GM10266 (cell line): ENCODE measurements around the gene PCDHGA7.
"Not testable (repeated sequence)": the region's sequence is repeated elsewhere in the genome, so short reads cannot be mapped to it uniquely, and the experiment has no call there.

Source experiments
- DNase-seq: peaks from one replicate; pipeline ENCODE4 v3.0.0; 2012; ENCODE audit errors: extremely low spot score
- CTCF ChIP-seq: IDR thresholded peaks from 2 replicates; pipeline ENCODE4 v1.5.1; 2012; ENCODE audit warnings: mild to moderate bottlenecking, low read depth; ENCODE audit not compliant: control insufficient read depth, insufficient read depth; ENCODE audit errors: missing control alignments

PCDHGA7 gene

GRCh38 chr5:141373673-141374317 lies 8.7 kb upstream of the PCDHGA7 start, which contains the start of gene PCDHGA6:
PCDHGA6 (plus strand) TSS chr5:141373891; CDS start chr5:141374084, 193 bp downstream.
- no peak for DNase-seq
- peak; percentile 32 for TF ChIP-seq CTCF

- DNase-seq, result no peak
- TF ChIP-seq CTCF, result no peak
Measured at GRCh38 chr5:141374627-141375026, 7.9 kb upstream of the PCDHGA7 start.

DNA sequence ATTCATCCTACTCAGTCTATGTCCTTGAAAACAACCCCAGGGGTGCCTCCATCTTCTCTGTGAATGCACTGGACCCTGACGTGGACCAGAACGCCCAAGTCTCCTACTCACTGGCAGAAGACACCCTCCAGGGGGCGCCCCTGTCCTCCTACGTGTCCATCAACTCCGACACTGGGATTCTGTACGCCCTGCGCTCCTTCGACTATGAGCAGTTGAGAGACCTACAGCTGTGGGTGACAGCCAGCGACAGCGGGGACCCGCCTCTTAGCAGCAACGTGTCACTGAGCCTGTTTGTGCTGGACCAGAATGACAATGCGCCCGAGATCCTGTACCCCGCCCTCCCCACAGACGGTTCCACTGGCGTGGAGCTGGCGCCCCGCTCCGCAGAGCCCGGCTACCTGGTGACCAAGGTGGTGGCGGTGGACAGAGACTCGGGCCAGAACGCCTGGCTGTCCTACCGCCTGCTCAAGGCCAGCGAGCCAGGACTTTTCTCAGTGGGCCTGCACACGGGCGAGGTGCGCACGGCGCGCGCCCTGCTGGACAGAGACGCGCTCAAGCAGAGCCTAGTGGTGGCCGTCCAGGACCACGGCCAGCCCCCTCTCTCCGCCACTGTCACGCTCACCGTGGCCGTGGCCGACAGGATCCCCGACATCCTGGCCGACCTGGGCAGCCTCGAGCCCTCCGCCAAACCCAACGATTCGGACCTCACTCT lies 6.9 kb upstream of the PCDHGA7 start:
- DNase-seq, result not testable (repeated sequence)

DNA sequence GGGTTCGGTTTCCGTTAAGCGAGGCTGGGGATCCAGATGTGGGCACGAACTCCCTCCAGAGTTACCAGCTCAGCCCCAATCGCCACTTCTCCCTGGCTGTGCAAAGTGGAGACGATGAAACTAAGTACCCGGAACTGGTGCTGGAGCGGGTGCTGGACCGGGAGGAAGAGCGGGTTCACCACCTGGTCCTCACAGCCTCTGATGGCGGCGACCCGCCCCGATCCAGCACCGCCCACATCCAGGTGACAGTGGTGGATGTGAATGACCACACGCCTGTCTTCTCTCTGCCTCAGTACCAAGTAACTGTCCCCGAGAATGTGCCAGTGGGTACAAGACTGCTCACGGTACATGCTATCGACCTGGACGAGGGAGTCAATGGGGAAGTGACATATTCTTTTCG lies 803 bp downstream of the PCDHGA7 start:
- no peak for TF ChIP-seq CTCF

GRCh38 chr5:141384471-141385267 lies 2.1 kb downstream of the PCDHGA7 start:
- no peak for DNase-seq
- no peak for TF ChIP-seq CTCF

More for the DNA sequence above, 803 bp downstream of the PCDHGA7 start:
- DNase-seq, result no peak

- DNase-seq, result not testable (repeated sequence)
Measured at GRCh38 chr5:141387557-141388311, 5.2 kb downstream of the PCDHGA7 start, which contains the start of gene PCDHGB4. PCDHGB4 (plus strand) TSS chr5:141387698; CDS start chr5:141387885, 187 bp downstream.

DNA sequence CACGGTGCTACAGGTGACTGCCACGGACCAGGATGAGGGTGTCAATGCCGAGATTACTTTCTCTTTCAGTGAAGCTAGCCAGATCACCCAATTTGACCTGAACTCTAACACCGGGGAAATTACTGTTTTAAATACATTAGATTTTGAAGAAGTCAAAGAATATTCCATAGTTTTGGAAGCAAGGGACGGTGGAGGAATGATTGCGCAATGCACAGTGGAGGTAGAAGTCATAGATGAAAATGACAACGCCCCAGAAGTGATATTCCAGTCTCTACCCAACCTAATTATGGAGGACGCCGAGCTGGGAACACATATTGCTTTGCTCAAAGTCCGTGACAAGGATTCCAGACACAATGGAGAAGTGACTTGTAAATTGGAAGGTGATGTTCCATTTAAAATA lies 6.1 kb downstream of the PCDHGA7 start:
- no peak for TF ChIP-seq CTCF
- DNase-seq, result no peak
